HG03159 (cell line): Measurements from ENCODE around the gene ZNF442.
"Not testable (repeated sequence)": the region's sequence is repeated elsewhere in the genome, so short reads cannot be mapped to it uniquely, and the experiment has no call there.

Experiments used
- ATAC-seq: cut with Tn5 transposase; IDR thresholded peaks from one replicate; pipeline ENCODE4 v1.9.1; 2021; ENCODE audit warnings: mild to moderate bottlenecking, moderate library complexity; ENCODE audit not compliant: unreplicated experiment

The ZNF442 gene

GRCh38 chr19:12365236-12366162, at the start of gene ZNF442:
Gene ZNF442 (minus strand): TSS chr19:12365683. CDS start chr19:12363631, 2,052 bp downstream.
- peak; percentile 92 for ATAC-seq

GRCh38 chr19:12411893-12412292, 46.4 kb upstream of the ZNF442 start:
- no peak for ATAC-seq

- ATAC-seq: peak; percentile 86
These were observed 35.4 kb upstream of the ZNF442 start, which contains the start of gene ZNF799 for GRCh38 chr19:12400633-12401502. Gene ZNF799 (minus strand): TSS chr19:12401271. CDS start chr19:12401070, 201 bp downstream.

GRCh38 chr19:12399901-12400632, 34.6 kb upstream of the ZNF442 start:
- ATAC-seq: peak; percentile 38

- ATAC-seq: not testable (repeated sequence)
These were observed 25.7 kb upstream of the ZNF442 start for GRCh38 chr19:12391148-12391547.

- ATAC-seq: not testable (repeated sequence)
These were observed 20.9 kb upstream of the ZNF442 start for GRCh38 chr19:12386365-12386764.

- ATAC-seq: no peak
These were observed 14.9 kb upstream of the ZNF442 start for GRCh38 chr19:12380444-12380737.

- no peak for ATAC-seq
These were observed 14.4 kb upstream of the ZNF442 start for GRCh38 chr19:12379732-12380443.

GRCh38 chr19:12374026-12374425, 8.5 kb upstream of the ZNF442 start:
- ATAC-seq: no peak

GRCh38 chr19:12364391-12365235, 870 bp downstream of the ZNF442 start:
- peak; percentile 14 for ATAC-seq

- not testable (repeated sequence) for ATAC-seq
These were observed 3.2 kb downstream of the ZNF442 start for GRCh38 chr19:12362236-12362635.

- no peak for ATAC-seq
These were observed 12.1 kb downstream of the ZNF442 start for GRCh38 chr19:12353375-12353774.

GRCh38 chr19:12350890-12351197, 14.6 kb downstream of the ZNF442 start:
- no peak for ATAC-seq

- no peak for ATAC-seq
These were observed 15.1 kb downstream of the ZNF442 start for GRCh38 chr19:12350185-12350889.

GRCh38 chr19:12346896-12347295, 18.6 kb downstream of the ZNF442 start:
- ATAC-seq: no peak

GRCh38 chr19:12345197-12345596, 20.3 kb downstream of the ZNF442 start:
- no peak for ATAC-seq

GRCh38 chr19:12333162-12334159, 32.0 kb downstream of the ZNF442 start, which contains the start of gene ZNF563:
Gene ZNF563 (minus strand): TSS chr19:12333633. CDS start chr19:12333482, 151 bp downstream.
- peak; percentile 95 for ATAC-seq
